Uterus (tissue), 2 donors: Measurements from ENCODE around the gene TBX5.

Experiments used
- CTCF ChIP-seq, 4 experiments: fragments of 200-600 bp in 2 of 4; fragments of 450-650 bp in 2 of 4; sonication (generic) in 2 of 4; IDR thresholded peaks; one replicate each; pipeline ENCODE4 v1.5.1; 2016 to 2019; ENCODE audit warnings: antibody characterized with exemption in 4 of 4, mild to moderate bottlenecking in 2 of 4, moderate library complexity in 1 of 4
- POLR2A ChIP-seq, 2 donors: fragments of 450-650 bp; IDR thresholded peaks; one replicate each; pipeline ENCODE4 v1.6.1; 2016; ENCODE audit warnings: antibody characterized with exemption in 2 of 2, mild to moderate bottlenecking in 1 of 2, moderate library complexity in 1 of 2

GRCh38 chr12:114445401-114446323, 39.7 kb upstream of the TBX5 start:
- TF ChIP-seq CTCF (IDR thresholded peaks at IDR 0.05) (no peak), POLR2A (IDR thresholded peaks at IDR 0.05) (no peak)
